ENCODE data around the gene HOXA11. TPM values are rescaled to one million over a fixed set of nuclear protein-coding genes. Genes with fewer than 3 reads are reported as not detected.
A peak's percentile ranks its signal among the peaks of the same experiment; 100 is the strongest.

HOXA11 gene
- total RNA-seq, 1 donor from 2014 or later, result 4.2 TPM

GRCh38 chr7:27146491-27147198 lies 38.4 kb downstream of the HOXA11 start:
- peaks cover 6% of the 10 kb centered on the region for H3K27me3 Mint-ChIP-seq (ENCODE audit: low read depth)
- peaks cover 68% of the 10 kb centered on the region for H3K4me1 Mint-ChIP-seq
- peak overlapping the region; percentile 87 for H3K4me3 Mint-ChIP-seq
- H3K36me3 Mint-ChIP-seq, result peaks cover 21% of the 10 kb centered on the region
- DNase-seq (ENCODE audit: low spot score in 2 of 2, unreplicated experiment in 2 of 2), result peak in 1 of 2 experiments; percentile 37
- no peak for TF ChIP-seq CTCF (IDR thresholded peaks at IDR 0.05; ENCODE audit: unreplicated experiment)
- H3K27ac Mint-ChIP-seq, result peak overlapping the region; percentile 99
- no peaks in the 10 kb centered on the region for H3K9me3 Mint-ChIP-seq

- peaks cover 69% of the 10 kb centered on the region for H3K4me1 Mint-ChIP-seq
- TF ChIP-seq CTCF (IDR thresholded peaks at IDR 0.05; ENCODE audit: unreplicated experiment), result no peak
- H3K9me3 Mint-ChIP-seq, result no peaks in the 10 kb centered on the region
- H3K27ac Mint-ChIP-seq, result peak overlapping the region; percentile 99
- peak overlapping the region; percentile 87 for H3K4me3 Mint-ChIP-seq
- DNase-seq (ENCODE audit: low spot score in 2 of 2, unreplicated experiment in 2 of 2), result no peak
- H3K27me3 Mint-ChIP-seq (ENCODE audit: low read depth), result no peaks in the 10 kb centered on the region
- peaks cover 27% of the 10 kb centered on the region for H3K36me3 Mint-ChIP-seq
Observed at GRCh38 chr7:27145914-27146412, 39.1 kb downstream of the HOXA11 start.

- Mint-ChIP-seq H3K4me1 (peaks cover 72% of the 10 kb centered on the region), H3K36me3 (peaks cover 32% of the 10 kb centered on the region), H3K4me3 (peak overlapping the region; percentile 87), H3K27ac (peak overlapping the region; percentile 99), H3K9me3 (no peaks in the 10 kb centered on the region), H3K27me3 (ENCODE audit: low read depth) (no peaks in the 10 kb centered on the region)
- DNase-seq (ENCODE audit: low spot score in 2 of 2, unreplicated experiment in 2 of 2), result peak in 1 of 2 experiments; percentile 41
- TF ChIP-seq CTCF (IDR thresholded peaks at IDR 0.05; ENCODE audit: unreplicated experiment), result no peak
Observed at GRCh38 chr7:27145165-27145913, 39.7 kb downstream of the HOXA11 start.

- Mint-ChIP-seq H3K27me3 (ENCODE audit: low read depth) (no peaks in the 10 kb centered on the region), H3K4me3 (peak overlapping the region; percentile 87), H3K36me3 (peaks cover 35% of the 10 kb centered on the region), H3K9me3 (no peaks in the 10 kb centered on the region), H3K4me1 (peaks cover 69% of the 10 kb centered on the region), H3K27ac (peak overlapping the region; percentile 99)
- no peak for TF ChIP-seq CTCF (IDR thresholded peaks at IDR 0.05; ENCODE audit: unreplicated experiment)
- DNase-seq (ENCODE audit: low spot score in 2 of 2, unreplicated experiment in 2 of 2), result peak in 1 of 2 experiments; percentile 56
Observed at GRCh38 chr7:27144781-27145164, 40.3 kb downstream of the HOXA11 start.

GRCh38 chr7:27143950-27144780 lies 40.9 kb downstream of the HOXA11 start:
- TF ChIP-seq CTCF (IDR thresholded peaks at IDR 0.05; ENCODE audit: unreplicated experiment), result peak; percentile 44
- DNase-seq (ENCODE audit: low spot score in 2 of 2, unreplicated experiment in 2 of 2), result no peak
- Mint-ChIP-seq H3K9me3 (no peaks in the 10 kb centered on the region), H3K4me1 (peaks cover 65% of the 10 kb centered on the region), H3K36me3 (peaks cover 36% of the 10 kb centered on the region), H3K27me3 (ENCODE audit: low read depth) (no peaks in the 10 kb centered on the region), H3K27ac (peak overlapping the region; percentile 99), H3K4me3 (peak overlapping the region; percentile 87)

Measured in mesothelial cell of epicardium (in vitro differentiated cells).